ENCODE measurements around the gene RNF157.
"Not testable (repeated sequence)": the region's sequence is repeated elsewhere in the genome, so short reads cannot be mapped to it uniquely, and the experiment has no call there.

GRCh38 chr17:76252967-76253766, 12.9 kb upstream of the RNF157 start:
- TF ChIP-seq POLR2A, CTCF (IDR thresholded peaks at IDR 0.05): not testable (repeated sequence)

Measured in heart left ventricle (tissue), 13 donors.